NCI-H774 (cell line): Measurements from ENCODE around the gene OBP2B.
"Not testable (repeated sequence)": the region's sequence is repeated elsewhere in the genome, so short reads cannot be mapped to it uniquely, and the experiment has no call there.

Experiments used
- DNase-seq: peaks from one replicate; lab custom pipeline; 2025; lab: John Stamatoyannopoulos, UW

The OBP2B gene

GRCh38 chr9:133208880-133209300 is at the start of gene OBP2B:
TSS of gene OBP2B (minus strand) at chr9:133209250. CDS start at chr9:133209199, 51 bp downstream.
- DNase-seq: not testable (repeated sequence)

- DNase-seq: no peak
Observed at GRCh38 chr9:133258061-133259015, 49.3 kb upstream of the OBP2B start.

- DNase-seq: no peak
Observed at GRCh38 chr9:133257465-133257956, 48.5 kb upstream of the OBP2B start.

GRCh38 chr9:133256686-133257091 is 47.6 kb upstream of the OBP2B start:
- DNase-seq: no peak

GRCh38 chr9:133256136-133256461 is 47.0 kb upstream of the OBP2B start:
- DNase-seq: no peak

GRCh38 chr9:133255371-133256135 is 46.5 kb upstream of the OBP2B start:
- no peak for DNase-seq

- DNase-seq: no peak
Observed at GRCh38 chr9:133254471-133254870, 45.4 kb upstream of the OBP2B start.

GRCh38 chr9:133253268-133253667 is 44.2 kb upstream of the OBP2B start:
- no peak for DNase-seq

- DNase-seq: no peak
Observed at GRCh38 chr9:133252301-133253020, 43.4 kb upstream of the OBP2B start.

GRCh38 chr9:133251773-133252172 is 42.7 kb upstream of the OBP2B start:
- no peak for DNase-seq

GRCh38 chr9:133251221-133251620 is 42.2 kb upstream of the OBP2B start:
- not testable (repeated sequence) for DNase-seq

GRCh38 chr9:133250741-133251170 is 41.7 kb upstream of the OBP2B start:
- no peak for DNase-seq

GRCh38 chr9:133249337-133249736 is 40.3 kb upstream of the OBP2B start:
- DNase-seq: no peak

- no peak for DNase-seq
Observed at GRCh38 chr9:133248726-133249295, 39.8 kb upstream of the OBP2B start.

GRCh38 chr9:133247632-133248031 is 38.6 kb upstream of the OBP2B start:
- no peak for DNase-seq

- no peak for DNase-seq
Observed at GRCh38 chr9:133246991-133247390, 37.9 kb upstream of the OBP2B start.

GRCh38 chr9:133246562-133246961 is 37.5 kb upstream of the OBP2B start:
- DNase-seq: no peak

- no peak for DNase-seq
Observed at GRCh38 chr9:133242991-133243390, 33.9 kb upstream of the OBP2B start.

- DNase-seq: no peak
Observed at GRCh38 chr9:133242241-133242640, 33.2 kb upstream of the OBP2B start.

- DNase-seq: no peak
Observed at GRCh38 chr9:133239533-133240090, 30.6 kb upstream of the OBP2B start.

GRCh38 chr9:133238851-133239532 is 29.9 kb upstream of the OBP2B start:
- DNase-seq: no peak
